Suppressor macrophage (primary cell): ENCODE measurements around the gene TM9SF2.

Source experiments
- DNase-seq, 4 experiments: peaks; one replicate each; pipeline ENCODE4 v3.0.0-alpha.2; 2020 to 2022

TM9SF2 gene

GRCh38 chr13:99580500-99581268 lies 79.4 kb downstream of the TM9SF2 start:
- DNase-seq: no peak

GRCh38 chr13:99582511-99582910 lies 81.2 kb downstream of the TM9SF2 start:
- DNase-seq: no peak

GRCh38 chr13:99585609-99586008 lies 84.3 kb downstream of the TM9SF2 start:
- DNase-seq: no peak

- DNase-seq: no peak
Observed at GRCh38 chr13:99587021-99587420, 85.7 kb downstream of the TM9SF2 start.

- no peak for DNase-seq
Observed at GRCh38 chr13:99587893-99588606, 86.8 kb downstream of the TM9SF2 start.

- no peak for DNase-seq
Observed at GRCh38 chr13:99589575-99589974, 88.3 kb downstream of the TM9SF2 start.

DNA sequence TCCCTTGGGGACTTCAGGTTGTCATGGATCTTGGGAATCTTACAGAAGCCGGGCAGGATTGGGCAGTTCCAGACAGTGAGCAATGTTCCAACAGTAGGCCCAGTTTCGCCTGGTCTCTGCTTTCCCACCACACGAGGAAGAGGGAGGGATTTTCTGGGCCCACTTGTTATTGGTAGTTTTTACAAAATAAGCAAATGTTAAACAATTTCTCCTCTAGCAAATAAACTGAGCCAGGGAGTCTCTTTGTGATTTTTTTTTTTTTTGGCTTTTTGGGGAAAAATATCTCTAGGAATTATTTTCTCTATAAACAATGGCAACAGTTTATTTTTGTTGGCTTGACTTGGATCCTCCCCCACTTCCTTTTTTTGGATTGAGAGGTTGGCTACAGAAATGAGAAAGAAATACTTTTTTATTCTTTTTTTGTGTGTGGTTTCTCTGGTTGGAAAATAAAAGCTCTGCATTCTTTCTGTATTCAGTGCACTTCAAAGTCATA lies 89.3 kb downstream of the TM9SF2 start:
- no peak for DNase-seq

DNA sequence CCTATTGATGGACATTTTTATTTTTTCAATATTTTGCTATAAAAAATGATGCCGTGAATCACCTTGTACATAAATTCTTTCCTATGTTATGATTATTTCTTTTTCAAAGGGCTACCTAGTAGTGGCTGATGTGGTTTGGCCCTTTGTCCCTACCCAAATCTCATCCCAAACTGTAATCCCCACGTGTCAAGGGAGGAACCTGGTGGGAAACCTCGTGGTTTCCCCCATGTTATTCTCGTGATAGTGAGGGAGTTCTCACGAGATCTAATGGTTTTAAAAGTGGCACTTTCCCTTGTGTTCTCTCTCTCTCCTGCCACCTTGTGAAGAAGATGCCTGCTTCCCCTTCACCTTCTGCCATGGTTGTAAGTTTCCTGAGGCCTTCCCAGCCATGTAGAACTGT lies 94.9 kb downstream of the TM9SF2 start:
- no peak for DNase-seq

GRCh38 chr13:99600318-99600717 lies 99.0 kb downstream of the TM9SF2 start:
- DNase-seq: no peak

- DNase-seq: no peak
Observed at GRCh38 chr13:99601535-99601934, 100.3 kb downstream of the TM9SF2 start.

GRCh38 chr13:99604636-99605035 lies 103.4 kb downstream of the TM9SF2 start:
- DNase-seq: no peak

GRCh38 chr13:99605420-99606323 lies 104.4 kb downstream of the TM9SF2 start:
- peak; percentile 33 to 59 (median 44) for DNase-seq

DNA sequence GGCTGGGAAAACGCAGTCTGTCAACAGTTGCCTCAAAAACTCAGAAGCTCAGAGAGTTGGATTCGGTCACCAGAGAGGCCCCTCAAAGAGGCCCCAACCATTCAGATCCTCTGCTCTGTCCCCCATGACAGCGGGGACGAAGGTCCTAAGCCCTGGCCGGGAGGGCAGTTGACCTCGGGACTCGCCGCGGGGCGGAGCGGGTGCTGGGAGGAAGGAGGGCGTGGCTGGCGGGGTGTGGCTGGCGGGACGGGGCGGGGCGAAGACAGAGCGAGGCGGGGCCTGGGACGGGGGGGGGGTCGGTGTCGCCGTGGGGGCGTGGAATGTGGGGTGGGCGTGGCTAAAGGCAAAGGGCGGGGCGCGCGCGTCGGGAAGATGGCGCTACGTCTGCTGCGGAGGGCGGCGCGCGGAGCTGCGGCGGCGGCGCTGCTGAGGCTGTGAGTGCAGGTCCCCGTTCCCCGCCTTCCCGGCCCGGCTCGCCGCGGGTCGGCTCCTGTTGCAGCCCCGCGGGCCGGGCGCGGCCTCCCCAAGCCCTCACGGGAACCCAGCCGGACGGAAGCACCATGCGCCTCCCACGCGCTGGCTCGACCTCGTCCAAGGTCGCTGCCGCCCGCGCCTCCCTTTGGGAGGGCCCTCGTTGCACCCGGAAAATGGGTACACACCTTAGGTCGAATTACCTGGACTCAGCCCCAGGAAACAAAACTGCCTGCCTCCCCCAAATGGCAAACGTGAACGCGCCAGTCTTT lies 105.2 kb downstream of the TM9SF2 start, which contains the start of gene CLYBL:
TSS of gene CLYBL (plus strand) at position 367 of the 743 bp plus-strand sequence.
- peak; percentile 91 to 97 (median 94) for DNase-seq

- no peak for DNase-seq
Observed at GRCh38 chr13:99608345-99608744, 107.1 kb downstream of the TM9SF2 start.

- DNase-seq: no peak
Observed at GRCh38 chr13:99610702-99611289, 109.5 kb downstream of the TM9SF2 start.
